Smooth muscle cell (in vitro differentiated cells): ENCODE data around the gene P2RX3. TPM values are rescaled to one million over a fixed set of nuclear protein-coding genes. Genes with fewer than 3 reads are reported as not detected.

Experiments
- DNase-seq: peaks from one replicate; lab custom pipeline; 2025; ENCODE audit not compliant: unreplicated experiment; lab: John Stamatoyannopoulos, UW
- H2AFZ ChIP-seq: fragments of 200-600 bp; sonication (generic); 2 replicates; pipeline ENCODE4 v1.6.0; 2016; ENCODE audit warnings: antibody characterized with exemption, low read depth, mild to moderate bottlenecking
- H3F3A ChIP-seq: fragments of 200-600 bp; sonication (generic); 2 replicates; pipeline ENCODE4 v1.6.0; 2017; ENCODE audit warnings: antibody characterized with exemption, low read depth
- H3K27ac ChIP-seq: fragments of 200-600 bp; sonication (generic); 2 replicates; pipeline ENCODE4 v1.5.1; 2016; ENCODE audit warnings: low read depth, mild to moderate bottlenecking
- H3K27me3 ChIP-seq: fragments of 200-600 bp; sonication (generic); 2 replicates; pipeline ENCODE4 v1.6.1; 2016; ENCODE audit warnings: low read depth, mild to moderate bottlenecking
- H3K36me3 ChIP-seq: fragments of 200-600 bp; sonication (generic); 2 replicates; pipeline ENCODE4 v1.5.1; 2016; ENCODE audit warnings: low read depth
- H3K4me1 ChIP-seq: fragments of 200-600 bp; sonication (generic); 2 replicates; pipeline ENCODE4 v1.5.1; 2016; ENCODE audit warnings: low read depth
- H3K4me2 ChIP-seq: fragments of 200-600 bp; sonication (generic); 2 replicates; pipeline ENCODE4 v1.6.0; 2016; ENCODE audit warnings: mild to moderate bottlenecking
- H3K4me3 ChIP-seq: fragments of 200-600 bp; sonication (generic); 2 replicates; pipeline ENCODE4 v1.5.1; 2016; ENCODE audit warnings: mild to moderate bottlenecking
- H3K79me2 ChIP-seq: fragments of 200-600 bp; sonication (generic); 2 replicates; pipeline ENCODE4 v1.6.0; 2016; ENCODE audit warnings: low read depth, mild to moderate bottlenecking
- H3K9ac ChIP-seq: fragments of 200-600 bp; sonication (generic); 2 replicates; pipeline ENCODE4 v1.6.0; 2016; ENCODE audit warnings: low read depth
- H3K9me3 ChIP-seq: fragments of 200-600 bp; sonication (generic); replicated peaks from 2 replicates; pipeline ENCODE4 v1.5.1; 2016; ENCODE audit warnings: low read depth
- H4K20me1 ChIP-seq: fragments of 200-600 bp; sonication (generic); 2 replicates; pipeline ENCODE4 v1.6.0; 2016; ENCODE audit warnings: low read depth
- WGBS: methylation state at CpG from one replicate; pipeline ENCODE4 v1.1.7; 2016; ENCODE audit warnings: low lambda C conversion rate; 5-methylcytosine and 5-hydroxymethylcytosine counted together
- polyA plus RNA-seq: library from polyadenylated mRNA; unstranded; fragments of >200 nt; fragmentation: Nextera tagmentation; extraction: Ambion mirVana; gene quantifications from 2 replicates; pipeline ENCODE4 v1.2.1, GENCODE V29; 2016
- total RNA-seq: library from RNA; depleted of rRNA; stranded (reverse); fragments of >200 nt; gene quantifications from 2 replicates; pipeline ENCODE4 v1.2.3, GENCODE V29; 2014
- TF ChIP-seq, protein P1 (sequence below): fragments of 200-600 bp; sonication (generic); IDR thresholded peaks from 2 replicates; pipeline ENCODE4 v1.5.1; 2017; ENCODE audit warnings: borderline replicate concordance, mild to moderate bottlenecking, antibody characterized with exemption; ENCODE audit not compliant: insufficient read depth, poor library complexity, severe bottlenecking

P2RX3 gene
- total and polyA plus RNA-seq, 2 experiments from 2014 or later: 0.19 TPM; not detected in 1

DNA sequence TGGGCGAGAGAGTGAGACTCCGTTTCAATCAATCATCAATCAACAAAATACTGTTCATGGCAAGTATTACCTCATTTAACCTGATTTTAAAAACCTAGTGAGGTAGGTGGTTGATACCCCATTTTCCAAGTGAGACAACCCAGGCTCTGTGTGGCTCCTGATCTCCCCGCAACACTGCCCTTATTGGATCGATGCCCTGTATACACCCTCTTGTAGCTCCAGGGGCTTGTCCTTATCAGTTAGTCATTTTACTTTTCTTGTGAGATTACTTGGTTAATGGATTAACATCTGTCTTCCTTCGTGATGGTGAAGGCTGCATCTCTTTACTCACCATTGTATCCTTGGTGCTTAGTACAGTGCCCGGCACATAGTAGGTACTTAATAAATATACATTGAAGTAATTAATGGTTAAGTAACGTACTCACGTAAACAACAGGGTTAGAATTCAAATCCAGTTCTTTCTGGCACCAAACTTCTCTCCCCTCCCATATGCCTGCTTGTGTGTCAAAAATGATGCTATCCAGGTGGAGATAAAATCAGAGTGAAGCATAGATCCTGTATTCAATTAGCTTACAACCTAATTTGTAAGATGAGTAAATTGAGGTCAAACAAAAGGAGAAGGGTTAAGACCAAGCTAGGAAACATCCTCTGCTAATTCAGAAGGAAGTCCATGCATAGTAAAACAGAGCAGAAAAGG lies 54.1 kb downstream of the P2RX3 start:
- no peaks in the 10 kb centered on the region for H3K4me1 ChIP-seq
- H4K20me1 ChIP-seq: no peaks in the 10 kb centered on the region
- H3K27me3 ChIP-seq: peaks cover 56% of the 10 kb centered on the region
- 81% methylated on average over 8 of the region's 8 CpGs for WGBS
- H3K4me2 ChIP-seq: no peak overlapping the region
- DNase-seq: no peak
- no peak overlapping the region for H3K27ac ChIP-seq
- TF ChIP-seq, protein P1, sequence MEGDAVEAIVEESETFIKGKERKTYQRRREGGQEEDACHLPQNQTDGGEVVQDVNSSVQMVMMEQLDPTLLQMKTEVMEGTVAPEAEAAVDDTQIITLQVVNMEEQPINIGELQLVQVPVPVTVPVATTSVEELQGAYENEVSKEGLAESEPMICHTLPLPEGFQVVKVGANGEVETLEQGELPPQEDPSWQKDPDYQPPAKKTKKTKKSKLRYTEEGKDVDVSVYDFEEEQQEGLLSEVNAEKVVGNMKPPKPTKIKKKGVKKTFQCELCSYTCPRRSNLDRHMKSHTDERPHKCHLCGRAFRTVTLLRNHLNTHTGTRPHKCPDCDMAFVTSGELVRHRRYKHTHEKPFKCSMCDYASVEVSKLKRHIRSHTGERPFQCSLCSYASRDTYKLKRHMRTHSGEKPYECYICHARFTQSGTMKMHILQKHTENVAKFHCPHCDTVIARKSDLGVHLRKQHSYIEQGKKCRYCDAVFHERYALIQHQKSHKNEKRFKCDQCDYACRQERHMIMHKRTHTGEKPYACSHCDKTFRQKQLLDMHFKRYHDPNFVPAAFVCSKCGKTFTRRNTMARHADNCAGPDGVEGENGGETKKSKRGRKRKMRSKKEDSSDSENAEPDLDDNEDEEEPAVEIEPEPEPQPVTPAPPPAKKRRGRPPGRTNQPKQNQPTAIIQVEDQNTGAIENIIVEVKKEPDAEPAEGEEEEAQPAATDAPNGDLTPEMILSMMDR: no peak
- no peak overlapping the region for H3K9ac ChIP-seq
- no peaks in the 10 kb centered on the region for H3F3A ChIP-seq
- H3K79me2 ChIP-seq: no peaks in the 10 kb centered on the region
- H3K9me3 ChIP-seq: no peaks in the 10 kb centered on the region
- H2AFZ ChIP-seq: no peak overlapping the region
- no peaks in the 10 kb centered on the region for H3K36me3 ChIP-seq
- H3K4me3 ChIP-seq: no peak overlapping the region

GRCh38 chr11:57392763-57393105 lies 54.6 kb downstream of the P2RX3 start:
- Histone ChIP-seq H3K9me3 (no peaks in the 10 kb centered on the region), H3K4me3 (no peak overlapping the region), H4K20me1 (no peaks in the 10 kb centered on the region), H3K27me3 (peaks cover 62% of the 10 kb centered on the region), H3K4me2 (no peak overlapping the region), H3K4me1 (no peaks in the 10 kb centered on the region), H3K9ac (no peak overlapping the region), H3K79me2 (no peaks in the 10 kb centered on the region), H3F3A (no peaks in the 10 kb centered on the region), H2AFZ (no peak overlapping the region), H3K36me3 (no peaks in the 10 kb centered on the region), H3K27ac (no peak overlapping the region)
- 82% methylated on average over 4 of the region's 4 CpGs for WGBS
- DNase-seq: no peak
- TF ChIP-seq, protein P1: no peak

DNA sequence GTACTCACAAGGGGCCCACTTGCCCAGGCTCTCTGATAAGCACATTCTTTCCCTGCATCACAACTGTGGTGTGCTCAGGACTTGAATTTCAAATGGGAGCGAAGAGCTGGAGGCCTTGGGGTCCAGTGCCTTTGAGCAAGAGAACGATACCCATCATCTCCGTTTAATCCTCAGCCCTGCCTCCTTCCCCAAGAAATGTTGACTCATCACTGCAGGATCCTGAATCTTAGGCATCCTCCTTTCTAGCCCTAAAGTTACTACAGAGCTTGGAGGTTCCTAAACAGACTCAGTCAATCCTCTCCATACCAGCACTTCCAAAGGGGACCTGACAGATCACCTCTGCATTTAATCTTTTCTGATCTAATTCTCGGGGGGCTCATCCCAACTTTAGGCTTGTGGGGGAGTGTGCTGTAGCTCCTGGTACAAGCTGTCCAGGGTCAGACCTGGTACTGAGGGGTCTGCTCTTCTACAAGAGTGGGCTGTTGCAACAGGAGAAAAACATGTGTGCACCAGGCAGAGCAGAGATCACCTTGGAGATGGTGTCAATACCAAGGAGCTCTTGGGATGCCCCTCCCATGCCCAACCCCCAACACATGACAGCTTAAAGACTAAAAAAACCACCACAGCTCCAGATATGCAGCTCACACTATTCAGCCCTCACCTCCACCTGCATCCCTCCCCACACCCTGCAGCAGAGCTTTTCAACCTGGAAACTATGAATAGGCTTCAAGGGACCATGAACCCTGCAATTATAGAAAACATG lies 56.2 kb downstream of the P2RX3 start:
- no peaks in the 10 kb centered on the region for H3K4me1 ChIP-seq
- no peak overlapping the region for H3K4me2 ChIP-seq

More for the DNA sequence above, 56.2 kb downstream of the P2RX3 start:
- DNase-seq: no peak
- Histone ChIP-seq H3K79me2 (no peaks in the 10 kb centered on the region), H3F3A (no peaks in the 10 kb centered on the region), H4K20me1 (no peaks in the 10 kb centered on the region), H3K36me3 (no peaks in the 10 kb centered on the region), H2AFZ (no peak overlapping the region), H3K4me3 (no peak overlapping the region), H3K9me3 (no peaks in the 10 kb centered on the region), H3K9ac (no peak overlapping the region), H3K27ac (no peak overlapping the region), H3K27me3 (peaks cover 66% of the 10 kb centered on the region)
- WGBS: 77% methylated on average over 4 of the region's 4 CpGs
- TF ChIP-seq, protein P1: no peak
